GF-D8 (cell line): ENCODE measurements around the gene GRHL3.
"Not testable (repeated sequence)": the region's sequence is repeated elsewhere in the genome, so short reads cannot be mapped to it uniquely, and the experiment has no call there.

Experiments
- DNase-seq: peaks from one replicate; lab custom pipeline; 2025; lab: John Stamatoyannopoulos, UW

GRHL3 gene

GRCh38 chr1:24319312-24319863 is at the start of gene GRHL3:
Gene GRHL3 (plus strand): TSS chr1:24319357. CDS start chr1:24319552, 195 bp downstream.
- DNase-seq = no peak

GRCh38 chr1:24274203-24275103 is 44.7 kb upstream of the GRHL3 start:
- not testable (repeated sequence) for DNase-seq

GRCh38 chr1:24275104-24275410 is 44.1 kb upstream of the GRHL3 start:
- no peak for DNase-seq

- no peak for DNase-seq
Measured at GRCh38 chr1:24275510-24275909, 43.6 kb upstream of the GRHL3 start.

- no peak for DNase-seq
Measured at GRCh38 chr1:24276791-24277190, 42.4 kb upstream of the GRHL3 start.

- no peak for DNase-seq
Measured at GRCh38 chr1:24277420-24278169, 41.6 kb upstream of the GRHL3 start.

GRCh38 chr1:24278726-24279125 is 40.4 kb upstream of the GRHL3 start:
- no peak for DNase-seq

- DNase-seq = no peak
Measured at GRCh38 chr1:24279590-24280232, 39.4 kb upstream of the GRHL3 start.

- no peak for DNase-seq
Measured at GRCh38 chr1:24281591-24281990, 37.6 kb upstream of the GRHL3 start.

- no peak for DNase-seq
Measured at GRCh38 chr1:24282491-24282890, 36.7 kb upstream of the GRHL3 start.

- DNase-seq = no peak
Measured at GRCh38 chr1:24283326-24284155, 35.6 kb upstream of the GRHL3 start.

GRCh38 chr1:24284156-24284471 is 35.0 kb upstream of the GRHL3 start:
- DNase-seq = no peak

- no peak for DNase-seq
Measured at GRCh38 chr1:24285231-24285630, 33.9 kb upstream of the GRHL3 start.

- no peak for DNase-seq
Measured at GRCh38 chr1:24286246-24287010, 32.7 kb upstream of the GRHL3 start.

- not testable (repeated sequence) for DNase-seq
Measured at GRCh38 chr1:24287779-24288178, 31.4 kb upstream of the GRHL3 start.

- no peak for DNase-seq
Measured at GRCh38 chr1:24288479-24288878, 30.7 kb upstream of the GRHL3 start.

GRCh38 chr1:24289937-24290595 is 29.1 kb upstream of the GRHL3 start:
- no peak for DNase-seq

- no peak for DNase-seq
Measured at GRCh38 chr1:24290933-24291487, 28.1 kb upstream of the GRHL3 start.

- DNase-seq = no peak
Measured at GRCh38 chr1:24292103-24292502, 27.1 kb upstream of the GRHL3 start.

- no peak for DNase-seq
Measured at GRCh38 chr1:24292887-24293286, 26.3 kb upstream of the GRHL3 start.
